DOHH2 (cell line): Measurements from ENCODE around the gene TEX52.

Experiments used
- CTCF ChIP-seq: fragments of 200-600 bp; sonication (generic); IDR thresholded peaks from one replicate; pipeline ENCODE4 v1.5.1; 2014; ENCODE audit warnings: antibody characterized with exemption, mild to moderate bottlenecking, low read depth, low read length; ENCODE audit not compliant: poor library complexity, severe bottlenecking
- EZH2phosphoT487 ChIP-seq: fragments of 200-600 bp; sonication (generic); IDR thresholded peaks from 2 replicates; pipeline ENCODE4 v1.6.1; 2017; ENCODE audit warnings: borderline replicate concordance, mild to moderate bottlenecking, antibody characterized with exemption, low read length, moderate library complexity, mixed read lengths

GRCh38 chr12:2900642-2901041, 43.8 kb upstream of the TEX52 start:
- TF ChIP-seq CTCF (no peak), EZH2phosphoT487 (no peak)
